OCI-LY1 (cell line): ENCODE data around the gene SH3D19.

Experiments used
- CTCF ChIP-seq: fragments of 200-600 bp; sonication (generic), shearing (Covaris generic); IDR thresholded peaks from 2 replicates; pipeline ENCODE4 v1.5.1; 2017; ENCODE audit warnings: mild to moderate bottlenecking, antibody characterized with exemption, low read length, moderate library complexity, mixed read lengths
- EZH2 ChIP-seq: fragments of 200-600 bp; sonication (generic), shearing (Covaris generic); IDR thresholded peaks from 2 replicates; pipeline ENCODE4 v1.8.0; 2017; ENCODE audit warnings: borderline replicate concordance, mixed run types, mild to moderate bottlenecking, antibody characterized with exemption, low read length, moderate library complexity, mixed read lengths

DNA sequence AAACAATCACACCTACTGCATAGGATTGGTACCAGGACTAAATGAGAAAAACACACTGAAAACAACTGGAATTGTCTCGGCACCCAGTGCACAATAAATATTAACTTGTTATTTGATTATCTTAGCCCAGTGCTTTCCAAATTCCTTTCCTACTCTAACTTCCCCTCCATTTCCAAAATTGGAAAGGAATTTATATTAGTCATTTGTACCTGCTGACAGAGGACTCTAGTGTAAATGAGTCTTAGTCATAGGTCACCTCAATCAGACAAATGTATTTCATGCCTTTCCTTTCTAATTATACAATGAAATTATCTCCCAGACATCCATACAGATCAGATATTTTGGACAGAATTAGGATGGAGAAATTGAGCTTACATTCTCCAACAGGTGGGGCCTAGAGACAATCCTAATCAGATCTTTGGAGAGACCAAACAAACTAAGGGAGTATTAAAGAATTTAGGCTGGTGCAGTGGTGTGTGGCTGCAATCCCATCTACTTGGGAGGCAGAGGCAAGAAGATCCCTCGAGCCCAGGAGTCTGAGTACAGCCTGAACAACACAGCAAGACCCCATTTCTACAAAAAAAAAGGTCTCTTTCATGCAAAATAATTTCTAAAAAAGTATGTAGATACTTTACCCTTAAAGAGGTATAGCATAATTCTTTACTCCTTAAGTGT is 10.1 kb downstream of the SH3D19 start:
- TF ChIP-seq CTCF = no peak
- no peak for TF ChIP-seq EZH2
